WTC11 (cell line): Measurements from ENCODE around the gene MED19. TPM values are rescaled to one million over a fixed set of nuclear protein-coding genes. Genes with fewer than 3 reads are reported as not detected.

Source experiments
- ATAC-seq: fragments of 200-7000 bp; cut with Tn5 transposase; 2 replicates; pipeline ENCODE4 v1.10.0; 2021; ENCODE audit warnings: mild to moderate bottlenecking, moderate library complexity
- CTCF ChIA-PET: fragments of 300-600 bp; sonication (Branson Sonifier 250); formaldehyde crosslinking; loops from one replicate; lab custom pipeline; 2021; ENCODE audit warnings: antibody characterized with exemption; lab: Charles Lee
- POLR2A ChIA-PET: fragments of 350-600 bp; sonication (Branson Sonifier 250); formaldehyde crosslinking; loops from one replicate; lab custom pipeline; 2021; ENCODE audit warnings: antibody characterized with exemption; lab: Charles Lee
- DNase-seq: peaks from one replicate; pipeline ENCODE4 v3.0.0; 2021; ENCODE audit warnings: low spot score
- H3K27ac Mint-ChIP-seq: 2 replicates; pipeline ENCODE4 v1.8.0; 2021; ENCODE audit warnings: mixed read lengths
- H3K27me3 Mint-ChIP-seq: 2 replicates; pipeline ENCODE4 v1.8.0; 2021; ENCODE audit warnings: low read depth, mild to moderate bottlenecking, moderate library complexity, mixed read lengths
- H3K36me3 Mint-ChIP-seq: 2 replicates; pipeline ENCODE4 v1.8.0; 2021; ENCODE audit warnings: mixed read lengths
- H3K4me1 Mint-ChIP-seq: 2 replicates; pipeline ENCODE4 v1.8.0; 2022; ENCODE audit warnings: mixed read lengths
- H3K4me3 Mint-ChIP-seq: 2 replicates; pipeline ENCODE4 v1.8.0; 2021; ENCODE audit warnings: mild to moderate bottlenecking, moderate library complexity, mixed read lengths
- H3K9me3 Mint-ChIP-seq: 2 replicates; pipeline ENCODE4 v1.8.0; 2021; ENCODE audit warnings: mixed read lengths
- ELF4 ChIP-seq: sonication (generic); formaldehyde crosslinking; IDR thresholded peaks from 2 replicates; pipeline ENCODE4 v1.8.1; 2022; ENCODE audit warnings: low read depth, mild to moderate bottlenecking, moderate library complexity, missing genetic modification reagents
- ETV6 ChIP-seq: sonication (generic); formaldehyde crosslinking; IDR thresholded peaks from 2 replicates; pipeline ENCODE4 v1.8.1; 2022; ENCODE audit warnings: mild to moderate bottlenecking, missing genetic modification reagents
- FOXP1 ChIP-seq: sonication (generic); formaldehyde crosslinking; IDR thresholded peaks from 2 replicates; pipeline ENCODE4 v1.8.0; 2022; ENCODE audit warnings: missing genetic modification reagents, mild to moderate bottlenecking, moderate library complexity, borderline replicate concordance
- FOXP4 ChIP-seq: sonication (generic); formaldehyde crosslinking; IDR thresholded peaks from 2 replicates; pipeline ENCODE4 v1.8.0; 2022; ENCODE audit warnings: mild to moderate bottlenecking, missing genetic modification reagents
- HMGA2 ChIP-seq: fragments of 250-450 bp; sonication (Bioruptor Pico); IDR thresholded peaks from 2 replicates; pipeline ENCODE4 v1.4.0; 2021; ENCODE audit warnings: mild to moderate bottlenecking, moderate library complexity
- IRF1 ChIP-seq: sonication (generic); formaldehyde crosslinking; IDR thresholded peaks from 2 replicates; pipeline ENCODE4 v1.8.0; 2023; ENCODE audit warnings: missing genetic modification reagents
- JAZF1 ChIP-seq: fragments of 250-450 bp; sonication (Bioruptor Pico); IDR thresholded peaks from 2 replicates; pipeline ENCODE4 v1.9.0; 2021; ENCODE audit warnings: moderate library complexity, mild to moderate bottlenecking, inconsistent platforms
- KAT7 ChIP-seq: sonication (generic); formaldehyde crosslinking; IDR thresholded peaks from 2 replicates; pipeline ENCODE4 v1.8.1; 2023; ENCODE audit warnings: missing genetic modification reagents, mild to moderate bottlenecking, borderline replicate concordance
- MLX ChIP-seq: sonication (generic); formaldehyde crosslinking; IDR thresholded peaks from 2 replicates; pipeline ENCODE4 v1.8.1; 2023; ENCODE audit warnings: mild to moderate bottlenecking, missing genetic modification reagents, moderate library complexity
- MYBL2 ChIP-seq: sonication (generic); formaldehyde crosslinking; IDR thresholded peaks from 2 replicates; pipeline ENCODE4 v1.8.1; 2023; ENCODE audit warnings: mild to moderate bottlenecking, moderate library complexity, missing genetic modification reagents
- NFE2L1 ChIP-seq: sonication (generic); formaldehyde crosslinking; IDR thresholded peaks from 2 replicates; pipeline ENCODE4 v1.8.1; 2023; ENCODE audit warnings: missing genetic modification reagents
- NFYB ChIP-seq: sonication (generic); formaldehyde crosslinking; conservative IDR thresholded peaks from 2 replicates; pipeline ENCODE4 v1.8.0; 2022; ENCODE audit warnings: low read depth, missing genetic modification reagents
- SP1 ChIP-seq: sonication (generic); formaldehyde crosslinking; conservative IDR thresholded peaks from 2 replicates; pipeline ENCODE4 v1.8.1; 2022; ENCODE audit warnings: missing genetic modification reagents
- TEAD4 ChIP-seq: sonication (generic); formaldehyde crosslinking; IDR thresholded peaks from 2 replicates; pipeline ENCODE4 v1.8.0; 2022; ENCODE audit warnings: mild to moderate bottlenecking, missing genetic modification reagents
- USF1 ChIP-seq: sonication (generic); formaldehyde crosslinking; IDR thresholded peaks from 2 replicates; pipeline ENCODE4 v1.8.0; 2022; ENCODE audit warnings: mild to moderate bottlenecking, missing genetic modification reagents
- ZNF263 ChIP-seq: sonication (generic); formaldehyde crosslinking; IDR thresholded peaks from 2 replicates; pipeline ENCODE4 v1.8.1; 2022; ENCODE audit warnings: low read depth, mild to moderate bottlenecking, moderate library complexity, missing genetic modification reagents
- total RNA-seq: library from RNA; stranded (reverse); gene quantifications from 3 replicates; pipeline ENCODE4 v1.2.3, GENCODE V29; 2021

Gene MED19
- total RNA-seq, 1 experiment from 2014 or later: 19.1 TPM

- TF ChIP-seq MLX (CRISPR knock-in tag) (no peak), ETV6 (peak; percentile 67; the same call in 1 of the 2 replicates), KAT7 (peak; percentile 68; the same call in 1 of the 2 replicates)
Observed at GRCh38 chr11:57667736-57668433, 44.1 kb downstream of the MED19 start, which contains the start of gene ZDHHC5 (continued).

GRCh38 chr11:57667117-57667735 is 44.8 kb downstream of the MED19 start:
- Mint-ChIP-seq H3K27me3 (no peaks in the 10 kb centered on the region), H3K9me3 (no peaks in the 10 kb centered on the region), H3K4me3 (peak overlapping the region; percentile 99), H3K4me1 (peaks cover 16% of the 10 kb centered on the region), H3K27ac (peak overlapping the region; percentile 100), H3K36me3 (peaks cover 15% of the 10 kb centered on the region)
- POLR2A ChIA-PET: interaction anchor here (0.7 to 2.0 kb wide), 2 partner anchors 20 to 28 kb away, joined by 5 to 8 read pairs; no protein-coding TSS in a partner anchor
- peak; percentile 77 for TF ChIP-seq NFYB (CRISPR knock-in tag)
- peak; percentile 48; the same call in 1 of the 2 replicates for TF ChIP-seq MYBL2
- no peak for TF ChIP-seq ELF4 (CRISPR knock-in tag)
- TF ChIP-seq HMGA2 (CRISPR knock-in tag): peak; percentile 12; the same call in 1 of the 2 replicates
- 0 out of 2 replicates have a peak, but pooled peaks have one; percentile 59 for TF ChIP-seq FOXP1 (CRISPR knock-in tag)
- no peak for TF ChIP-seq JAZF1 (CRISPR knock-in tag)
- TF ChIP-seq ZNF263 (CRISPR knock-in tag): no peak
- TF ChIP-seq NFE2L1 (CRISPR knock-in tag): 0 out of 2 replicates have a peak, but pooled peaks have one; percentile 9
- TF ChIP-seq USF1 (CRISPR knock-in tag): peak; percentile 36; the same call in 1 of the 2 replicates
- TF ChIP-seq TEAD4 (CRISPR knock-in tag): 0 out of 2 replicates have a peak, but pooled peaks have one; percentile 46
- TF ChIP-seq SP1: peak; percentile 35; the same call in 1 of the 2 replicates
- TF ChIP-seq, all 79 proteins: peak for 8
- peak; percentile 78 for ATAC-seq
- DNase-seq: peak; percentile 93
- CTCF ChIA-PET: interaction anchor here (1.0 kb wide), 1 partner anchor 23 kb away, joined by 3 read pairs; no protein-coding TSS in a partner anchor

- Mint-ChIP-seq H3K4me1 (peaks cover 5% of the 10 kb centered on the region), H3K27me3 (no peaks in the 10 kb centered on the region), H3K9me3 (no peaks in the 10 kb centered on the region), H3K36me3 (peaks cover 32% of the 10 kb centered on the region), H3K4me3 (no peak overlapping the region), H3K27ac (no peak overlapping the region)
- TF ChIP-seq IRF1 (no peak), FOXP4 (no peak)
- ChIA-PET POLR2A (no interaction called here), CTCF (interaction anchor here (1.6 kb wide), 1 partner anchor 860 kb away, joined by 5 read pairs; no protein-coding TSS in a partner anchor)
- no peak for ATAC-seq
- DNase-seq: no peak
Observed at GRCh38 chr11:57663975-57664374, 48.0 kb downstream of the MED19 start.
